GM23338 (cell line): ENCODE results near the gene ZNF438. TPM values are rescaled to one million over a fixed set of nuclear protein-coding genes. Genes with fewer than 3 reads are reported as not detected.

Experiments used
- ATAC-seq: fragments of 200-7000 bp; cut with Tn5 transposase; 3 replicates; pipeline ENCODE4 v1.9.1; 2020
- DNase-seq: peaks from one replicate; pipeline ENCODE4 v3.0.0-alpha.2; 2015; ENCODE audit warnings: low spot score
- H2AFZ ChIP-seq: fragments of 200-600 bp; sonication (generic); 2 replicates; pipeline ENCODE4 v1.8.0; 2016; ENCODE audit warnings: antibody characterized with exemption, mild to moderate bottlenecking, moderate library complexity
- H3F3A ChIP-seq: fragments of 200-600 bp; sonication (generic); replicated peaks from 2 replicates; pipeline ENCODE4 v1.8.0; 2017; ENCODE audit warnings: antibody characterized with exemption, mixed run types, low read depth
- H3K27ac ChIP-seq: fragments of 200-600 bp; sonication (generic); 2 replicates; pipeline ENCODE4 v1.6.1; 2016; ENCODE audit warnings: low read depth
- H3K27me3 ChIP-seq: fragments of 200-600 bp; sonication (generic); 2 replicates; pipeline ENCODE4 v1.8.0; 2016; ENCODE audit warnings: mild to moderate bottlenecking, mixed run types, moderate library complexity; ENCODE audit not compliant: insufficient read depth
- H3K36me3 ChIP-seq: fragments of 200-600 bp; sonication (generic); 2 replicates; pipeline ENCODE4 v1.8.0; 2016; ENCODE audit warnings: mild to moderate bottlenecking; ENCODE audit not compliant: insufficient read depth
- H3K4me1 ChIP-seq: fragments of 200-600 bp; sonication (generic); 2 replicates; pipeline ENCODE4 v1.8.0; 2016; ENCODE audit warnings: mild to moderate bottlenecking, moderate library complexity; ENCODE audit not compliant: insufficient read depth
- H3K4me2 ChIP-seq: fragments of 200-600 bp; sonication (generic); 2 replicates; pipeline ENCODE4 v1.7.1; 2017; ENCODE audit warnings: mixed run types
- H3K4me3 ChIP-seq: fragments of 200-600 bp; sonication (generic); 2 replicates; pipeline ENCODE4 v1.6.1; 2016; ENCODE audit warnings: mixed run types
- H3K79me2 ChIP-seq: fragments of 200-600 bp; sonication (generic); replicated peaks from 2 replicates; pipeline ENCODE4 v1.8.0; 2017; ENCODE audit warnings: mild to moderate bottlenecking; ENCODE audit not compliant: insufficient read depth
- H3K9me2 ChIP-seq: fragments of 200-600 bp; sonication (generic); 2 replicates; pipeline ENCODE4 v1.8.0; 2017; ENCODE audit not compliant: insufficient read depth
- H4K20me1 ChIP-seq: fragments of 200-600 bp; sonication (generic); replicated peaks from 2 replicates; pipeline ENCODE4 v1.8.0; 2017; ENCODE audit warnings: mild to moderate bottlenecking; ENCODE audit not compliant: insufficient read depth
- H3K27ac Mint-ChIP-seq: 2 replicates; pipeline ENCODE4 v1.8.0; 2020; ENCODE audit warnings: inconsistent platforms, mild to moderate bottlenecking, moderate library complexity, mixed read lengths
- H3K27me3 Mint-ChIP-seq: 3 replicates; pipeline ENCODE4 v1.8.0; 2022; ENCODE audit warnings: low read depth, mild to moderate bottlenecking, moderate library complexity, mixed read lengths, inconsistent platforms; ENCODE audit not compliant: insufficient read depth, poor library complexity
- H3K36me3 Mint-ChIP-seq: 3 replicates; pipeline ENCODE4 v1.8.0; 2021; ENCODE audit warnings: low read depth, mild to moderate bottlenecking, inconsistent platforms, moderate library complexity, mixed read lengths
- H3K4me1 Mint-ChIP-seq: 3 replicates; pipeline ENCODE4 v1.8.0; 2020; ENCODE audit warnings: mild to moderate bottlenecking, inconsistent platforms, mixed read lengths
- H3K4me3 Mint-ChIP-seq: 3 replicates; pipeline ENCODE4 v1.8.0; 2021; ENCODE audit warnings: moderate library complexity, mild to moderate bottlenecking, inconsistent platforms, mixed read lengths
- H3K9me3 Mint-ChIP-seq: 3 replicates; pipeline ENCODE4 v1.8.0; 2020; ENCODE audit warnings: moderate library complexity, mild to moderate bottlenecking, inconsistent platforms, mixed read lengths
- EZH2phosphoT487 ChIP-seq: fragments of 200-600 bp; sonication (generic); IDR thresholded peaks from one replicate; pipeline ENCODE4 v1.8.1; 2018; ENCODE audit warnings: antibody characterized with exemption; ENCODE audit not compliant: unreplicated experiment
- polyA plus RNA-seq: library from polyadenylated mRNA; unstranded; fragments of >200 nt; fragmentation: Nextera tagmentation; extraction: Ambion mirVana; gene quantifications from 2 replicates; pipeline ENCODE4 v1.2.1, GENCODE V29; 2016
- total RNA-seq: library from RNA; depleted of rRNA; stranded (reverse); fragments of >200 nt; shearing (Covaris generic); gene quantifications from 2 replicates; pipeline ENCODE4 v1.2.3, GENCODE V29; 2014
- TF ChIP-seq, protein P1 (sequence below): IDR thresholded peaks from one replicate; pipeline ENCODE4 v1.6.1; 2018; ENCODE audit warnings: antibody characterized with exemption; ENCODE audit not compliant: unreplicated experiment
- TF ChIP-seq, protein P2 (sequence below): fragments of 250-450 bp; sonication (Bioruptor Pico); IDR thresholded peaks from 2 replicates; pipeline ENCODE4 v1.5.0; 2020; ENCODE audit warnings: mild to moderate bottlenecking, moderate library complexity

Gene ZNF438
- total and polyA plus RNA-seq, 2 experiments from 2014 or later: 0.91 to 0.94 TPM

DNA sequence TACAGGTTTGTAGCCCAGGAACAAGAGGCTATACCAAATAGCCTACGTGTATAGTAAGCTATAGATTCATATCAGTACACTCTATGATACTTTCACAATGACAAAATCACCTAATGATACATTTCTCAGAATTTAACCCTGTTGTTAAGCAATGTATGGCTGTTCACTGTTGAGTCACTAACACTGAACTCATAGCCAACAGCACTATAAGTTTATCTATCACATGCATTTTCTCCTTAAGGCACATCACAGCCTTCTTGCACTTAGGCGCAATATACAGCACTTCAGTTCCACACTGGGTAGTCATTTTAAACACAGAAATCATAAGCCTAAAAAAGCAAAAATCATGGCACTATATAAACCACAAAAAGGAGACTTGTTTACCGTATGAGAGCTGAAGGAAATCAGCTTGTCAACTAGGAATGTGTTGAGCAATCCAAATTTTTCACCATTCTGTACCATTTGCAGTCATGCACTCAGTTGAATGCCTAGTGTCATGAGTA lies 45.6 kb downstream of the ZNF438 start:
- no peak overlapping the region for H3K4me3 ChIP-seq
- Mint-ChIP-seq H3K4me1 (no peaks in the 10 kb centered on the region), H3K4me3 (no peak overlapping the region), H3K27ac (no peak overlapping the region), H3K27me3 (no peaks in the 10 kb centered on the region), H3K9me3 (no peaks in the 10 kb centered on the region), H3K36me3 (no peaks in the 10 kb centered on the region)
- H3K27me3 ChIP-seq: no peaks in the 10 kb centered on the region
- no peaks in the 10 kb centered on the region for H3K4me1 ChIP-seq
- no peak for DNase-seq
- no peak overlapping the region for H3K4me2 ChIP-seq
- no peak overlapping the region for H2AFZ ChIP-seq
- H3K79me2 ChIP-seq: no peaks in the 10 kb centered on the region
- no peaks in the 10 kb centered on the region for H4K20me1 ChIP-seq
- H3K27ac ChIP-seq: no peak overlapping the region
- H3K9me2 ChIP-seq: no peaks in the 10 kb centered on the region
- H3K36me3 ChIP-seq: no peaks in the 10 kb centered on the region
- TF ChIP-seq, protein P1, sequence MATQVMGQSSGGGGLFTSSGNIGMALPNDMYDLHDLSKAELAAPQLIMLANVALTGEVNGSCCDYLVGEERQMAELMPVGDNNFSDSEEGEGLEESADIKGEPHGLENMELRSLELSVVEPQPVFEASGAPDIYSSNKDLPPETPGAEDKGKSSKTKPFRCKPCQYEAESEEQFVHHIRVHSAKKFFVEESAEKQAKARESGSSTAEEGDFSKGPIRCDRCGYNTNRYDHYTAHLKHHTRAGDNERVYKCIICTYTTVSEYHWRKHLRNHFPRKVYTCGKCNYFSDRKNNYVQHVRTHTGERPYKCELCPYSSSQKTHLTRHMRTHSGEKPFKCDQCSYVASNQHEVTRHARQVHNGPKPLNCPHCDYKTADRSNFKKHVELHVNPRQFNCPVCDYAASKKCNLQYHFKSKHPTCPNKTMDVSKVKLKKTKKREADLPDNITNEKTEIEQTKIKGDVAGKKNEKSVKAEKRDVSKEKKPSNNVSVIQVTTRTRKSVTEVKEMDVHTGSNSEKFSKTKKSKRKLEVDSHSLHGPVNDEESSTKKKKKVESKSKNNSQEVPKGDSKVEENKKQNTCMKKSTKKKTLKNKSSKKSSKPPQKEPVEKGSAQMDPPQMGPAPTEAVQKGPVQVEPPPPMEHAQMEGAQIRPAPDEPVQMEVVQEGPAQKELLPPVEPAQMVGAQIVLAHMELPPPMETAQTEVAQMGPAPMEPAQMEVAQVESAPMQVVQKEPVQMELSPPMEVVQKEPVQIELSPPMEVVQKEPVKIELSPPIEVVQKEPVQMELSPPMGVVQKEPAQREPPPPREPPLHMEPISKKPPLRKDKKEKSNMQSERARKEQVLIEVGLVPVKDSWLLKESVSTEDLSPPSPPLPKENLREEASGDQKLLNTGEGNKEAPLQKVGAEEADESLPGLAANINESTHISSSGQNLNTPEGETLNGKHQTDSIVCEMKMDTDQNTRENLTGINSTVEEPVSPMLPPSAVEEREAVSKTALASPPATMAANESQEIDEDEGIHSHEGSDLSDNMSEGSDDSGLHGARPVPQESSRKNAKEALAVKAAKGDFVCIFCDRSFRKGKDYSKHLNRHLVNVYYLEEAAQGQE: no peak
- no peak for ATAC-seq
- no peaks in the 10 kb centered on the region for H3F3A ChIP-seq

DNA sequence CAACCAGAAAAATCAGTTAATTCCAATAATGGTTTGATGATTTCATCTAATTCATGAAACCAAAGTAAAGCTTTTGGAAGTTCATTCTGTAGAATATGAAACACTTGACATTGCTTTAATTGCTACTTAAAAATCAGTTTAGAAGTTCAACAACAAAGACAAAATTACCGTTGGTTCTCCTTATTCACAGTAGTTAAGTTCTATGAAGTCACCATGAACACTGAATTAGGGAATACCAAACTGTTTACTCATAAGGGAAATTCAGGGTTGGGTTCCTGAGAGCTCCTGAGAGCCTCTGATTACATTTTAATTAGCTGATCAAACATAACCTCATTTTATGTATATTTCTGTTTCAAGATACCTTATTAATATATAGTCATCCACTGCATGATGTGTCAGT lies 46.2 kb downstream of the ZNF438 start:
- Histone ChIP-seq H3K27me3 (no peaks in the 10 kb centered on the region), H3K4me1 (no peaks in the 10 kb centered on the region), H3K4me3 (no peak overlapping the region), H3F3A (no peaks in the 10 kb centered on the region), H3K36me3 (no peaks in the 10 kb centered on the region), H3K4me2 (no peak overlapping the region), H3K79me2 (no peaks in the 10 kb centered on the region), H2AFZ (no peak overlapping the region), H3K27ac (no peak overlapping the region), H3K9me2 (no peaks in the 10 kb centered on the region), H4K20me1 (no peaks in the 10 kb centered on the region)
- H3K9me3 Mint-ChIP-seq: no peaks in the 10 kb centered on the region
- no peak overlapping the region for H3K4me3 Mint-ChIP-seq
- H3K27ac Mint-ChIP-seq: no peak overlapping the region
- TF ChIP-seq EZH2phosphoT487: no peak
- no peaks in the 10 kb centered on the region for H3K27me3 Mint-ChIP-seq
- no peaks in the 10 kb centered on the region for H3K4me1 Mint-ChIP-seq
- ATAC-seq (no peak), DNase-seq (no peak)
- no peaks in the 10 kb centered on the region for H3K36me3 Mint-ChIP-seq

DNA sequence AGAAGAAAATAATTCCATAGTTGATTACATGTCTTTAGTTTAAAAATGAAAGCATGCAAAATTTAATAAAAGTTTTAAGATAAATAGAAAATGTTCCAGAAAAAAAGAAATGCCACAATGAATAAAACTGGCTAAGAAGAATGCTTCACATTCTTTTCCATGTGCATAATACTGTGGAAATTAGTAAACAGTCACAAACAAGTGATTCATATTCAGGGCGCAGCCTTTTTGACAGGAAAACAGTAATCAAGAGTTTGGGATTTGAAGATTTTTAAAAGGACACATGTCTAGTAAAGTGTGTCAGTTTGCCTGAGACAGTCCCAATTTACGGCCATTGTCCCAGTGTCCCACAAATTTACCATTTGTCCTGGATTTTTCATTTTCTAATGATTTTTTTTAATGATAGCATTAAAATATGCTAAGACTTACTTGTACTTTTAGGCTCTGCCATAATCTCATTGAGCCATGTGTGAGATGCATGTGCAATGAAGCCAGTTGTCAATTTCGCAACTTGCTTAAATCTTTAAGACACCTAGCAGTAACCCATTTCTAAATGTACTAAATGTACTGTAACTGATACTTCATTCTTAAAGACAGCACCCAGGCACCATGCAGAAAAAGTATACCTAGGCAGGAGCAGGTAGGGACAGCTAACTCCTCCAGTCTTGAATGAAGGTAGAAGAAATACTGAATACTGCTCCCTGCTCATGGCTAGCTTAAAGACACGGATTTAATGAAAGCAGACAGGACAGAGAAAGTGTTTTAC lies 46.9 kb downstream of the ZNF438 start:
- Histone ChIP-seq H3K4me1 (no peaks in the 10 kb centered on the region), H3K27ac (no peak overlapping the region), H3K4me3 (no peak overlapping the region), H3F3A (no peaks in the 10 kb centered on the region), H4K20me1 (no peaks in the 10 kb centered on the region), H2AFZ (no peak overlapping the region), H3K27me3 (no peaks in the 10 kb centered on the region), H3K36me3 (no peaks in the 10 kb centered on the region), H3K9me2 (no peaks in the 10 kb centered on the region), H3K4me2 (no peak overlapping the region), H3K79me2 (no peaks in the 10 kb centered on the region)
- no peak for ATAC-seq
- no peak for DNase-seq
- Mint-ChIP-seq H3K27ac (no peak overlapping the region), H3K4me1 (no peaks in the 10 kb centered on the region), H3K9me3 (no peaks in the 10 kb centered on the region), H3K4me3 (no peak overlapping the region), H3K27me3 (no peaks in the 10 kb centered on the region), H3K36me3 (0 out of 3 replicates have a peak, but pooled peaks cover 2% of the 10 kb centered on the region)
- TF ChIP-seq, protein P2, sequence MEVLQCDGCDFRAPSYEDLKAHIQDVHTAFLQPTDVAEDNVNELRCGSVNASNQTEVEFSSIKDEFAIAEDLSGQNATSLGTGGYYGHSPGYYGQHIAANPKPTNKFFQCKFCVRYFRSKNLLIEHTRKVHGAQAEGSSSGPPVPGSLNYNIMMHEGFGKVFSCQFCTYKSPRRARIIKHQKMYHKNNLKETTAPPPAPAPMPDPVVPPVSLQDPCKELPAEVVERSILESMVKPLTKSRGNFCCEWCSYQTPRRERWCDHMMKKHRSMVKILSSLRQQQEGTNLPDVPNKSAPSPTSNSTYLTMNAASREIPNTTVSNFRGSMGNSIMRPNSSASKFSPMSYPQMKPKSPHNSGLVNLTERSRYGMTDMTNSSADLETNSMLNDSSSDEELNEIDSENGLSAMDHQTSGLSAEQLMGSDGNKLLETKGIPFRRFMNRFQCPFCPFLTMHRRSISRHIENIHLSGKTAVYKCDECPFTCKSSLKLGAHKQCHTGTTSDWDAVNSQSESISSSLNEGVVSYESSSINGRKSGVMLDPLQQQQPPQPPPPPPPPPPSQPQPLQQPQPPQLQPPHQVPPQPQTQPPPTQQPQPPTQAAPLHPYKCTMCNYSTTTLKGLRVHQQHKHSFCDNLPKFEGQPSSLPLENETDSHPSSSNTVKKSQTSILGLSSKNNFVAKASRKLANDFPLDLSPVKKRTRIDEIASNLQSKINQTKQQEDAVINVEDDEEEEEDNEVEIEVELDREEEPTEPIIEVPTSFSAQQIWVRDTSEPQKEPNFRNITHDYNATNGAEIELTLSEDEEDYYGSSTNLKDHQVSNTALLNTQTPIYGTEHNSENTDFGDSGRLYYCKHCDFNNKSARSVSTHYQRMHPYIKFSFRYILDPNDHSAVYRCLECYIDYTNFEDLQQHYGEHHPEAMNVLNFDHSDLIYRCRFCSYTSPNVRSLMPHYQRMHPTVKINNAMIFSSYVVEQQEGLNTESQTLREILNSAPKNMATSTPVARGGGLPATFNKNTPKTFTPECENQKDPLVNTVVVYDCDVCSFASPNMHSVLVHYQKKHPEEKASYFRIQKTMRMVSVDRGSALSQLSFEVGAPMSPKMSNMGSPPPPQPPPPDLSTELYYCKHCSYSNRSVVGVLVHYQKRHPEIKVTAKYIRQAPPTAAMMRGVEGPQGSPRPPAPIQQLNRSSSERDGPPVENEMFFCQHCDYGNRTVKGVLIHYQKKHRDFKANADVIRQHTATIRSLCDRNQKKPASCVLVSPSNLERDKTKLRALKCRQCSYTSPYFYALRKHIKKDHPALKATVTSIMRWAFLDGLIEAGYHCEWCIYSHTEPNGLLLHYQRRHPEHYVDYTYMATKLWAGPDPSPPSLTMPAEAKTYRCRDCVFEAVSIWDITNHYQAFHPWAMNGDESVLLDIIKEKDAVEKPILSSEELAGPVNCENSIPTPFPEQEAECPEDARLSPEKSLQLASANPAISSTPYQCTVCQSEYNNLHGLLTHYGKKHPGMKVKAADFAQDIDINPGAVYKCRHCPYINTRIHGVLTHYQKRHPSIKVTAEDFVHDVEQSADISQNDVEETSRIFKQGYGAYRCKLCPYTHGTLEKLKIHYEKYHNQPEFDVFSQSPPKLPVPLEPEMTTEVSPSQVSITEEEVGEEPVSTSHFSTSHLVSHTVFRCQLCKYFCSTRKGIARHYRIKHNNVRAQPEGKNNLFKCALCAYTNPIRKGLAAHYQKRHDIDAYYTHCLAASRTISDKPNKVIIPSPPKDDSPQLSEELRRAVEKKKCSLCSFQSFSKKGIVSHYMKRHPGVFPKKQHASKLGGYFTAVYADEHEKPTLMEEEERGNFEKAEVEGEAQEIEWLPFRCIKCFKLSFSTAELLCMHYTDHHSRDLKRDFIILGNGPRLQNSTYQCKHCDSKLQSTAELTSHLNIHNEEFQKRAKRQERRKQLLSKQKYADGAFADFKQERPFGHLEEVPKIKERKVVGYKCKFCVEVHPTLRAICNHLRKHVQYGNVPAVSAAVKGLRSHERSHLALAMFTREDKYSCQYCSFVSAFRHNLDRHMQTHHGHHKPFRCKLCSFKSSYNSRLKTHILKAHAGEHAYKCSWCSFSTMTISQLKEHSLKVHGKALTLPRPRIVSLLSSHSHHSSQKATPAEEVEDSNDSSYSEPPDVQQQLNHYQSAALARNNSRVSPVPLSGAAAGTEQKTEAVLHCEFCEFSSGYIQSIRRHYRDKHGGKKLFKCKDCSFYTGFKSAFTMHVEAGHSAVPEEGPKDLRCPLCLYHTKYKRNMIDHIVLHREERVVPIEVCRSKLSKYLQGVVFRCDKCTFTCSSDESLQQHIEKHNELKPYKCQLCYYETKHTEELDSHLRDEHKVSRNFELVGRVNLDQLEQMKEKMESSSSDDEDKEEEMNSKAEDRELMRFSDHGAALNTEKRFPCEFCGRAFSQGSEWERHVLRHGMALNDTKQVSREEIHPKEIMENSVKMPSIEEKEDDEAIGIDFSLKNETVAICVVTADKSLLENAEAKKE (CRISPR knock-in tag): no peak
